Left lobe of liver (tissue), 2 donors: ENCODE results near the gene SKA2. TPM values are rescaled to one million over a fixed set of nuclear protein-coding genes. Genes with fewer than 3 reads are reported as not detected.
"Not testable (repeated sequence)": the region's sequence is repeated elsewhere in the genome, so short reads cannot be mapped to it uniquely, and the experiment has no call there.

ENCODE experiments used
- ATAC-seq: fragments of 200-7000 bp; cut with Tn5 transposase; one replicate; pipeline ENCODE4 v1.9.1; 2020; ENCODE audit warnings: mild to moderate bottlenecking, moderate library complexity
- DNase-seq: peaks from one replicate; pipeline ENCODE4 v3.0.0-alpha.2; 2020; ENCODE audit warnings: low spot score
- total RNA-seq: library from RNA; stranded (reverse); gene quantifications from one replicate; pipeline ENCODE4 v1.2.1, GENCODE V29; 2021
- donor health status: DM: no; HTN: no; CAD: no; lungs with moderate emphysema.
- donor health status: DM: no; HTN: yes; CAD: no.

The SKA2 gene
- total RNA-seq, result 10.9 TPM

GRCh38 chr17:59154721-59155438 lies at the start of gene SKA2:
Gene SKA2 (minus strand): TSS chr17:59155186. CDS start chr17:59155163, 23 bp downstream.
- ATAC-seq (peak; percentile 92), DNase-seq (peak; percentile 98)

DNA sequence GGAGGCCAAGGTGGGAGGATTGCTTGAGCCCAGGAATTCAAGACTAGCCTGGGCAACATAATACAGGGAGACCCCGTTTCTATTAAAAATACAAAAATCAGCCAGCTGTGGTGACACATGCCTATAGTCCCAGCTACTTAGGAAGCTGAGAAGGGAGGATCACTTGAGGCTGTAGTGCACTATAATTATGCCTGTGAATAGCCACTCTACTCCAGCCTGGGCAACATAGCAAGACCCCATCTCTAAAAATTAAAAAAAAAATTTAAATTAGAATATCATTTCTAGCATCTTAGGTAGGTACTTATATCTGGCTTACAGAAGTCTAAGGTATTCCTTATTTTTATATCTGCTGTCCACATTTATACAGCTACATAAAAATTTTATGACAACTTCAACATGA lies 47.3 kb upstream of the SKA2 start:
- no peak for DNase-seq
- no peak for ATAC-seq

- no peak for DNase-seq
- no peak for ATAC-seq
These were observed 44.4 kb upstream of the SKA2 start for GRCh38 chr17:59199398-59199797.

GRCh38 chr17:59193336-59193862 lies 38.4 kb upstream of the SKA2 start:
- ATAC-seq, result no peak
- DNase-seq, result no peak

GRCh38 chr17:59190806-59191205 lies 35.8 kb upstream of the SKA2 start:
- DNase-seq (no peak), ATAC-seq (no peak)

- DNase-seq (no peak), ATAC-seq (no peak)
These were observed 31.9 kb upstream of the SKA2 start for GRCh38 chr17:59186850-59187249.

- DNase-seq (no peak), ATAC-seq (no peak)
These were observed 31.0 kb upstream of the SKA2 start for GRCh38 chr17:59185997-59186396.

DNA sequence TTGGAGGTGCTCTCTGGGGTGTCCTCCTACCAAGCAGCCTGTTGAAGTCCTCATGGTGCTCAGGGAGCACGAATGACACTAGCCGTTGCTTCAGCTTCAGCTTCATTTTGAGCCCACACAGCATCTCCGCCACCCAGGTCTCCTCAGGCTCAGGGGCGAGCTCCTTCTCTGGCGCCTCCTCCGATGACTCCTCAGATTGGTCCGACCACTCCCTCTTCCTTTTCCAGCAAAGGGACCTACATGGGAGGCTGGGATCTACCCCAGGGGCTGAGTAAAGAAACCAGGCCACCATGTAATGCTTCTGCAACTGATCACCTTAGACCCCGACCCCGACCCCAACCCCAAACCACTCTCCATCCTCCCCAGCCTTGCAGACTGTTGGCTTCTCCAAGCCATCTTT lies 26.5 kb upstream of the SKA2 start:
- no peak for ATAC-seq
- DNase-seq, result no peak

DNA sequence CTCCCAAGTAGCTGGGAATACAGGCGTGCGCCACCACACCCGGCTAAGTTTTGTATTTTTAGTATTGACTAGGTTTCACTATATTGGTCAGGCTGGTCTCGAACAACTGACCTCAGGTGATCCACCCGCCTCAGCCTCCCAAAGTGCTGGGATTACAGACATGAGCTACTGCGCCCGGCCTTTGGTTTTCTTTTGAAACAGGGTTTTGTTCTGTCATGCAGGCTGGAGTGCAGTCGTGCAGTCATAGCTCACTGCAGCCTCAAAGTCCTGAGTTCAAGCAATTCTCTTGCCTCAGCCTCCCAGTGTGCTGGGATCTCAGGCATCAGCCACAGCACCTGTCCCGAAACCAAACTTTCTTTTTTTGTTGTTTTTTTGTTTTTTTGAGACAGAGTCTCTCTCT lies 25.6 kb upstream of the SKA2 start:
- ATAC-seq (no peak), DNase-seq (no peak)

DNA sequence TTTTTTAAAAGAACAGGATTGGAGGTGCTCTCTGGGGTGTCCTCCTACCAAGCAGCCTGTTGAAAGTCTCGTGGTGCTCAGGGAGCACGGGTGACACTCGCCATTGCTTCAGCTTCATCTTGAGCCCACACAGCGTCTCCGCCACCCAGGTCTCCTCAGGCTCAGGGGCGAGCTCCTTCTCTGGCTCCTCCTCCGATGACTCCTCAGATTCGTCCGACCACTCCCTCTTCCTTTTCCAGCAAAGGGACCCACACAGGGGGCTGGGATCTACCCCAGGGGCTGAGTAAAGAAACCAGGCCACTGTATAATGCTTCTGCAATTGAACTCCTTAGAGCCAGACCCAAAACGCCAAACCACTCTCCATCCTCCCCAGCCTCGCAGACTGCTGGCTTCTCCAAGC lies 24.6 kb upstream of the SKA2 start:
- ATAC-seq, DNase-seq: not testable (repeated sequence)

DNA sequence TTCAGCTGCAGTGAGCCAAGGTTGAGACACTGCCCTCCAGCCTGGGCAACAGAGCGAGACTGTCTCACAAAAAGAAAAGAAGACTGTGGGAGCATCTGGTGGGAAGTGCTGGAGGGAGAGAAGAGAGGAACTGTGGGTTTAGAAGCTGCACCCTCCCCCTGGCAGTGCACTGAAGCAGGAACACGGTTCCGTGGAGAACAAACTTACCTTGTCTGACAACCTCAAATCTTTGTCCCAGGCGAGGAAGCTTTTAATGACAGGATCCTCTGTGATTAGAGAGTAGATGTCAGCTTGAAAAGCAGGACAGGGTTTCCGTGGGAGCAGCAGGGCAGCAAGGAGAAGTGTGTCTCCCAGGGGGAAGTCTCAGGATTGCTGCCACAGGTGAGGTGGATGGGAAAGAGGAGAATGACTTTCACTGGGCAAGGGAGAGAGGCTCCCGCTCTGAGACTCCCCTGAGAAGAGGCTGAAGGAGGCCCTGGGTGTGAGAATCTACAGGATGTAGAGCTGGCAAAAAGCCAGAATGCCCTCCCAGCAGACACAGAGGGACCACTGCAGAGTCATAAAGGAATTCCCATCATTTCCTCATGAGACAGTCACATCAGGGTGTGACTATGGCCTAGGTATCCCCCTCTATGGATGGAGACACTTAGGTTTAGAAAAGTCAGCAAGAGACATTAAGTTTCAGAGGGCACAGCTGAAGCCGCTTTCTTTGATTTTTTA lies 23.4 kb upstream of the SKA2 start:
- ATAC-seq (no peak), DNase-seq (no peak)

DNA sequence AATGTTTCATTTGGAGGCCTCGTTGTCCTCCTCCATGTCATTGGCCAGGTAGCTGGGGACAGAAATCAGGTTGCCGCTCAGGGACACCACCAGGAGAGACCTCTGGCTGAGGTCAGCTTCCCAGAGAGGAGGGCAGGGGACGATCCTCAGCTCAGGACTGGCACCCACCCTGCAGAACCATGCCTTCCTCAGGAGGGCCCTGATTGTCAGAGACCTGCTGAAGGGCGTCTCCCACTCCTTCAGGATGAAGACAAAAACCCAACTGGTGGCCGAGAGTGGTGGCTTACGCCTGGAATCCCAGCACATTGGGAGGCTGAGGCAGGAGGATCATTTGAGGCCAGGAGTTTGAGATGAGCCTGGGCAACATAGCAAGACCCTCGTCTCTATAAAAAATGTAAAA lies 20.1 kb upstream of the SKA2 start:
- DNase-seq (no peak), ATAC-seq (no peak)

GRCh38 chr17:59174671-59175070 lies 19.7 kb upstream of the SKA2 start:
- no peak for ATAC-seq
- DNase-seq, result no peak

GRCh38 chr17:59172436-59173004 lies 17.5 kb upstream of the SKA2 start:
- ATAC-seq (no peak), DNase-seq (no peak)

DNA sequence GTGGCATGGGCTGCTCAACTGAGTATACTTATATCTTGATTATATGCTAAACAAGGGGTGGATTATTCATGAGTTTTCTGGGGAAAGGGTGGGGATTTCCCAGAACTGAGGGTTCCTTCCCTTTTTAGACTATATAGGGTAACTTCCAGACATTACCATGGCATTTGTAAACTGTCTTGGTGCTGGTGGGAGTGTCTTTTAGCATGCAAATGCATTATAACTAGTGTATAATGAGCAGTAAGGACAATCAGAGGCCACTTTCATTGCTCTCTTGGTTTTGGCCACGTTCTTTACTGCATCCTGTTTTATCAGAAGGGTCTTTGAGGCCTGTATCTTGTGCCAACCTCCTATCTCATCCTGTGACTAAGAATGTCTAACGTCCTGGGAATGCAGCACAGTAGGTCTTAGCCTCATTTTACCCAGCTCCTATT lies 12.6 kb upstream of the SKA2 start:
- DNase-seq (no peak), ATAC-seq (no peak)

GRCh38 chr17:59165933-59166342 lies 11.0 kb upstream of the SKA2 start:
- ATAC-seq (peak; percentile 80), DNase-seq (peak; percentile 46)

GRCh38 chr17:59161477-59161876 lies 6.5 kb upstream of the SKA2 start:
- peak; percentile 6 for DNase-seq
- ATAC-seq, result no peak

DNA sequence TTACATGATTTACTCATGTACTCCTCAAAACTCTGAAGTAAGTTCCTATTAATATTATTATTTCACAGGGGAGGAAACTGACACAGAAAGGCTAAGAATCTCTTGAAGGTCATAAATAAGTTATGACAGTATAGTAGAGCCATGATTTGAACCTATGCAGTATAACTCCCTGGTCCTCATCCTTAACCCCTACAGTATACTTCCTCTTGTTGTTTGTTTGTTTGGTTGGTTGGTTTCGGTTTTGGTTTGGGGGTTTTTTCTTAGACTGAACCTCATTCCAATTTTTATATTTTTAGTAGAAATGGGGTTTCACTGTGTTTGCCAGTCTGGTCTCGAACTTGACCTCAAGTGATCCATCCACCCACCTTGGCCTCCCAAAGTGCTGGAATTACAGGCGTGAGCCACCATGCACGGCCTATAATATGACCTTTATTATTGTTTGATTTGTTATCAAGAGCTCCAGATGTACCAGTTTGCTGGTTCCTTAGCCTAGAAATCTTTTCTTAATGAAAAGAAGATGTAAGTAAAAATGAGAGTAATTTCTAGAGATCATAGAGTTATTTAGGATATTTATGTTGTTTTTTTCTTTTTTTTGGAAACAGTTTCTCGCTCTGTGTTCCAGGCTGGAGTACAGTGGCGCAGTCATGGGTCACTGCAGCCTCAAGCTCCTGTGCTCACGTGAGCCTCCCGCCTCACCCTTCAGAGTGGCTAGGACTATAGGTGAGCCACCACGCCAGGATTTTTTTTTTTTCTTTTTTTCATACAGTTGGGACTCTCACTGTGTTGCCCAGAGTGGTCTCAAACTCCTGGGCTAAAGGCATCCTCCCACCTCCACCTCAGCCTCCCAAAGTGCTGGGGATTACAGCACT lies 5.4 kb upstream of the SKA2 start:
- ATAC-seq, result no peak
- DNase-seq, result no peak

DNA sequence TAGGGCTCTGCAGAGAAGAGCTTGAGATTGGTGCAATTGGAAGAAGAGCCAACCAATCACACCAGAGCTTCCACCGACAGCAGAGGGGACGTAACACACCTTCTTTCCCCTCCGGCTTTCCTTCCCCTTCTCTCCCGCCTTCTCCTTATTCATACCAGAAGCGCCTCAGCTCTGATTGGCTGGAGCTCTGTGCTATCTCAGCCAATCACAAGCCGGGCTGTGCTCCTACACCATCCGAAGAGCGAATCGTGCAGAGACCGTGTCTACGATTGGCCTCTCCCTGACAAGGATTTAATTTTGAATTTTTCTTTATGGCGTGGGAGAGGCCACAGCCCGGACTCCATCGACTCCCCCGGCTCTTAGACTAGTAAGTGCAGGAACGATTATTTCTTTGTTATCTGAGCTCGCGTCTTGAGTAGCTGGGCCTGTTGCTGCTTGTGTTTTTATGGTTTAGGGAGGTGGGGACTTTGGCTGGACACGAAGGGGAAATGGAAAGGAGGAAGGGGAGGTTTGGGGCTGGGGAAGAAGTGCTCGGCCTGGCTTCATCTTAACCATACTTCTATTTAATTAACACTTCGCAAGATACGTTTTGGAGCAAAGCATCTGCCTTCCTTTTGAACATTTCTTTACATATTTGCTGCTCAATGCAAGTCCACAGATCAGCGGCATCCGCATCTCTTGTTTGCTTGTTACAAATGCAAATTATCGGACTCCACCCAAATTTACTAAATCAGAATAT lies 622 bp upstream of the SKA2 start, which contains the start of gene PRR11:
Gene PRR11, plus strand, starts transcription at position 308 of the 739 bp plus-strand sequence. CDS start 14,007 bp downstream, outside the sequence.
- DNase-seq (no peak), ATAC-seq (peak; percentile 89)

GRCh38 chr17:59154292-59154720 lies 680 bp downstream of the SKA2 start:
- ATAC-seq, result peak; percentile 2
- no peak for DNase-seq
